Fibroblast of villous mesenchyme (primary cell): ENCODE measurements around the gene PCDHAC2. TPM values are rescaled to one million over a fixed set of nuclear protein-coding genes. Genes with fewer than 3 reads are reported as not detected.

ENCODE experiments used
- DNase-seq: peaks from one replicate; pipeline ENCODE4 v3.0.0-alpha.2; 2010; ENCODE audit warnings: low read depth
- H3K4me3 ChIP-seq: 2 replicates; pipeline ENCODE4 v1.5.1; 2011; ENCODE audit warnings: low read depth, mild to moderate bottlenecking, low read length
- CTCF ChIP-seq: IDR thresholded peaks from 2 replicates; pipeline ENCODE4 v1.5.1; 2012; ENCODE audit warnings: low read depth, mild to moderate bottlenecking, low read length; ENCODE audit not compliant: insufficient read depth
- total RNA-seq: library from RNA; depleted of rRNA; stranded (reverse); fragments of >200 nt; gene quantifications from 2 replicates; pipeline ENCODE4 v1.2.3, GENCODE V29; 2012

PCDHAC2 gene
- under 0.01 TPM in 2 replicates for total RNA-seq

- TF ChIP-seq CTCF = no peak
- peak within 1 kb of the TSS; percentile 43 for H3K4me3 ChIP-seq
- no peak for DNase-seq
Measured at GRCh38 chr5:140966293-140967225, at the start of gene PCDHAC2. TSS of gene PCDHAC2 (plus strand) at chr5:140966476. CDS start at chr5:140966767, 291 bp downstream.

- no peak for DNase-seq
- H3K4me3 ChIP-seq = no peak overlapping the region
- no peak for TF ChIP-seq CTCF
Measured at GRCh38 chr5:140923601-140924000, 42.7 kb upstream of the PCDHAC2 start.

GRCh38 chr5:140925806-140926442 is 40.4 kb upstream of the PCDHAC2 start, which contains the start of gene PCDHAC1:
TSS of gene PCDHAC1 (plus strand) at chr5:140926299. CDS start at chr5:140926893, 594 bp downstream.
- TF ChIP-seq CTCF = no peak
- peak within 1 kb of the TSS; percentile 46 for H3K4me3 ChIP-seq
- DNase-seq = no peak

GRCh38 chr5:140926443-140927227 is 39.6 kb upstream of the PCDHAC2 start:
- DNase-seq = peak; percentile 31
- peak overlapping the region; percentile 46 for H3K4me3 ChIP-seq
- peak; percentile 48 for TF ChIP-seq CTCF

- TF ChIP-seq CTCF = no peak
- no peak for DNase-seq
- H3K4me3 ChIP-seq = peak overlapping the region; percentile 46
Measured at GRCh38 chr5:140927228-140927573, 39.1 kb upstream of the PCDHAC2 start.

GRCh38 chr5:140934964-140935606 is 31.2 kb upstream of the PCDHAC2 start:
- no peak overlapping the region for H3K4me3 ChIP-seq
- TF ChIP-seq CTCF = no peak
- no peak for DNase-seq
